ENCODE results near the gene OGFRL1. TPM values are rescaled to one million over a fixed set of nuclear protein-coding genes. Genes with fewer than 3 reads are reported as not detected.

The OGFRL1 gene
- total and polyA plus RNA-seq, 9 of the 15 experiments (the other 6 are each of a cell fraction or from before 2014, with no cell fraction given) = 0.01 to 0.07 (median 0.03) TPM

GRCh38 chr6:71349976-71350615 is 61.5 kb downstream of the OGFRL1 start (continued):
- TF ChIP-seq ZNF449 (CRISPR knock-in tag; IDR thresholded peaks at IDR 0.05) (no peak), TEAD1 (CRISPR knock-in tag; IDR thresholded peaks at IDR 0.05) (no peak)

GRCh38 chr6:71351190-71351589 is 62.6 kb downstream of the OGFRL1 start:
- POLR2A ChIA-PET = no interaction called here
- H3K36me3 ChIP-seq (ENCODE audit: control insufficient read depth, insufficient read depth, low read length) = no peaks in the 10 kb centered on the region

More at GRCh38 chr6:71351190-71351589, 62.6 kb downstream of the OGFRL1 start:
- CTCF ChIA-PET (ENCODE audit: low intra/inter-chr PET ratio) = no interaction called here
- no peak for TF ChIP-seq GTF3C2 (IDR thresholded peaks at IDR 0.05; ENCODE audit: borderline replicate concordance, extremely low read depth, insufficient read length)
- no peak overlapping the region for H3K27ac ChIP-seq (ENCODE audit: extremely low read depth, low read depth, low read length)
- H3K9ac ChIP-seq (ENCODE audit: insufficient read depth in 1 of 2, low read depth in 2 of 2, low read length in 2 of 2) = no peak overlapping the region
- ATAC-seq (no peak), DNase-seq (ENCODE audit: extremely low read depth in 1 of 4, low spot score in 3 of 4) (no peak), FAIRE-seq (no peak)
- H3K79me2 ChIP-seq (ENCODE audit: control insufficient read depth, insufficient read depth, low read length) = no peaks in the 10 kb centered on the region
- H3K9me1 ChIP-seq (ENCODE audit: control insufficient read depth, insufficient read depth, low read length) = no peaks in the 10 kb centered on the region
- in situ Hi-C loops (cut with MboI) = no loop called here
- no peaks in the 10 kb centered on the region for H4K20me1 ChIP-seq (replicated peaks; ENCODE audit: control insufficient read depth, insufficient read depth, low read length)
- no peak overlapping the region for H3K4me2 ChIP-seq (ENCODE audit: insufficient read depth, low read length)
- H3K9me3 ChIP-seq (replicated peaks; ENCODE audit: control insufficient read depth, insufficient read depth, low read depth, low read length) = no peaks in the 10 kb centered on the region
- no peak overlapping the region for H2AFZ ChIP-seq (ENCODE audit: low read depth, low read length)
- no peak overlapping the region for H3K4me3 ChIP-seq
- no peaks in the 10 kb centered on the region for H3K4me1 ChIP-seq (replicated peaks in 1 of 2; ENCODE audit: control insufficient read depth in 2 of 2, insufficient read depth in 2 of 2, low read length in 2 of 2)
- no TSS peak for BruUV-seq (replicated peaks)
- H3K27me3 ChIP-seq (ENCODE audit: control insufficient read depth in 2 of 2, insufficient read depth in 2 of 2, low read length in 2 of 2) = no peaks in the 10 kb centered on the region
- intact Hi-C loops (cut with micrococcal nuclease) = no loop called here
